Osteocyte (in vitro differentiated cells): ENCODE data around the gene OAT. TPM values are rescaled to one million over a fixed set of nuclear protein-coding genes. Genes with fewer than 3 reads are reported as not detected.

Source experiments
- DNase-seq: peaks from one replicate; pipeline ENCODE4 v3.0.0; 2021; ENCODE audit warnings: mixed read lengths; ENCODE audit not compliant: unreplicated experiment; ENCODE audit errors: extremely low spot score
- H3K27ac Mint-ChIP-seq: one replicate; pipeline ENCODE4 v1.8.0; 2021; ENCODE audit warnings: mild to moderate bottlenecking, mixed read lengths; ENCODE audit not compliant: unreplicated experiment
- H3K27me3 Mint-ChIP-seq: one replicate; pipeline ENCODE4 v1.8.0; 2021; ENCODE audit warnings: mixed read lengths; ENCODE audit not compliant: unreplicated experiment
- H3K36me3 Mint-ChIP-seq: one replicate; pipeline ENCODE4 v1.8.0; 2021; ENCODE audit warnings: mixed read lengths; ENCODE audit not compliant: unreplicated experiment
- H3K4me1 Mint-ChIP-seq: one replicate; pipeline ENCODE4 v1.8.0; 2021; ENCODE audit warnings: mixed read lengths; ENCODE audit not compliant: unreplicated experiment
- H3K4me3 Mint-ChIP-seq: one replicate; pipeline ENCODE4 v1.8.0; 2021; ENCODE audit warnings: mild to moderate bottlenecking, moderate library complexity, mixed read lengths; ENCODE audit not compliant: unreplicated experiment
- H3K9me3 Mint-ChIP-seq: one replicate; pipeline ENCODE4 v1.8.0; 2021; ENCODE audit warnings: mixed read lengths; ENCODE audit not compliant: unreplicated experiment
- CTCF ChIP-seq: fragments of 200-600 bp; sonication (generic); IDR thresholded peaks from 2 replicates; pipeline ENCODE4 v1.5.0; 2021; ENCODE audit warnings: antibody characterized with exemption, mild to moderate bottlenecking, moderate library complexity
- total RNA-seq: library from RNA; stranded (reverse); gene quantifications from 2 replicates; pipeline ENCODE4 v1.2.1, GENCODE V29; 2021

OAT gene
- total RNA-seq, 1 donor from 2014 or later: 122 TPM

- Mint-ChIP-seq H3K36me3 (peaks cover under 1% of the 10 kb centered on the region), H3K9me3 (peaks cover 6% of the 10 kb centered on the region), H3K27me3 (peaks cover 13% of the 10 kb centered on the region), H3K4me1 (no peaks in the 10 kb centered on the region), H3K4me3 (no peak overlapping the region), H3K27ac (no peak overlapping the region)
- TF ChIP-seq CTCF: no peak
- DNase-seq: no peak
These were observed 54.0 kb downstream of the OAT start for GRCh38 chr10:124364674-124365073.

GRCh38 chr10:124362568-124362967 is 56.2 kb downstream of the OAT start:
- H3K4me1 Mint-ChIP-seq: no peaks in the 10 kb centered on the region

GRCh38 chr10:124359336-124359832 is 59.3 kb downstream of the OAT start:
- peaks cover 18% of the 10 kb centered on the region for H3K4me1 Mint-ChIP-seq
- no peak for TF ChIP-seq CTCF

More at GRCh38 chr10:124362568-124362967, 56.2 kb downstream of the OAT start:
- H3K27ac Mint-ChIP-seq: no peak overlapping the region
- no peak for TF ChIP-seq CTCF
- DNase-seq: no peak
- H3K27me3 Mint-ChIP-seq: peaks cover 11% of the 10 kb centered on the region
- peaks cover 8% of the 10 kb centered on the region for H3K9me3 Mint-ChIP-seq
- H3K36me3 Mint-ChIP-seq: peaks cover 6% of the 10 kb centered on the region
- H3K4me3 Mint-ChIP-seq: no peak overlapping the region

GRCh38 chr10:124357561-124357885 is 61.2 kb downstream of the OAT start:
- no peak for DNase-seq
- Mint-ChIP-seq H3K4me3 (no peak overlapping the region), H3K4me1 (peaks cover 25% of the 10 kb centered on the region), H3K27ac (no peak overlapping the region), H3K27me3 (peaks cover 3% of the 10 kb centered on the region), H3K9me3 (peaks cover 8% of the 10 kb centered on the region), H3K36me3 (peaks cover 6% of the 10 kb centered on the region)
- TF ChIP-seq CTCF: no peak

More at GRCh38 chr10:124359336-124359832, 59.3 kb downstream of the OAT start:
- DNase-seq: no peak
- Mint-ChIP-seq H3K4me3 (no peak overlapping the region), H3K27me3 (peaks cover 4% of the 10 kb centered on the region), H3K9me3 (peaks cover 8% of the 10 kb centered on the region), H3K36me3 (peaks cover 6% of the 10 kb centered on the region), H3K27ac (no peak overlapping the region)

- no peak overlapping the region for H3K27ac Mint-ChIP-seq
- peaks cover 25% of the 10 kb centered on the region for H3K4me1 Mint-ChIP-seq
These were observed 61.8 kb downstream of the OAT start for GRCh38 chr10:124356701-124357560.

More at GRCh38 chr10:124356701-124357560, 61.8 kb downstream of the OAT start:
- Mint-ChIP-seq H3K36me3 (peaks cover 6% of the 10 kb centered on the region), H3K4me3 (no peak overlapping the region), H3K9me3 (peaks cover 8% of the 10 kb centered on the region), H3K27me3 (no peaks in the 10 kb centered on the region)
- no peak for DNase-seq
- no peak for TF ChIP-seq CTCF
